Mononuclear cell (primary cell): ENCODE measurements around the gene KLHL20. TPM values are rescaled to one million over a fixed set of nuclear protein-coding genes. Genes with fewer than 3 reads are reported as not detected.

Experiments
- total RNA-seq: library from RNA; depleted of rRNA; stranded (reverse); fragments of >200 nt; gene quantifications from one replicate; pipeline ENCODE4 v1.2.3, GENCODE V29; 2012

KLHL20 gene
- total RNA-seq, 1 donor = 31.8 TPM

Other genes with a start within 250 kb of the KLHL20 start
- gene PRDX6, start 237.6 kb upstream of the KLHL20 start, total RNA-seq = 99.4 TPM
- gene SLC9C2, start 111.9 kb upstream of the KLHL20 start, total RNA-seq = not detected
- not detected for gene TEX50, start 79.6 kb upstream of the KLHL20 start, total RNA-seq
- 0.10 TPM for gene ANKRD45, start 45.1 kb upstream of the KLHL20 start, total RNA-seq
- 2.4 TPM for gene DARS2, start 109.7 kb downstream of the KLHL20 start, total RNA-seq
- 5.2 TPM for gene CENPL, start 109.9 kb downstream of the KLHL20 start, total RNA-seq
- gene GAS5, start 153.0 kb downstream of the KLHL20 start, total RNA-seq = 745 TPM
- 13.4 TPM for gene ZBTB37, start 153.4 kb downstream of the KLHL20 start, total RNA-seq
- gene SERPINC1, start 202.3 kb downstream of the KLHL20 start, total RNA-seq = 0.10 TPM